HepG2 (cell line): ENCODE data around the gene GOT2.

ENCODE experiments used
- ARNT ChIP-seq: fragments of 450-650 bp; IDR thresholded peaks from 2 replicates; pipeline ENCODE4 v1.6.1; 2017
- CHD4 ChIP-seq: fragments of 200-600 bp; sonication (generic); IDR thresholded peaks from 2 replicates; pipeline ENCODE4 v1.7.0; 2017; ENCODE audit warnings: mild to moderate bottlenecking, low read length, borderline replicate concordance
- DPF2 ChIP-seq: sonication (generic); formaldehyde crosslinking; IDR thresholded peaks from 2 replicates; pipeline ENCODE4 v1.4.0; 2020; ENCODE audit warnings: mild to moderate bottlenecking, low read depth, missing genetic modification reagents, borderline replicate concordance
- EP300 ChIP-seq, 3 experiments: sonication (generic) in 1 of 3; formaldehyde crosslinking in 1 of 3; IDR thresholded peaks; 2 replicates each; pipeline versions ENCODE4 v1.5.1 to v1.6.1; 2011 to 2020; ENCODE audit warnings: low read depth in 2 of 3, low read length in 2 of 3, borderline replicate concordance in 1 of 3, improper control_type of control experiment in 1 of 3, mild to moderate bottlenecking in 1 of 3, missing genetic modification reagents in 1 of 3, moderate library complexity in 1 of 3
- POLR2A ChIP-seq, 2 experiments: IDR thresholded peaks; 2 replicates each; pipeline ENCODE4 v1.6.1; 2011; ENCODE audit warnings: low read depth in 2 of 2, low read length in 2 of 2, mild to moderate bottlenecking in 1 of 2, moderate library complexity in 1 of 2; ENCODE audit not compliant: insufficient read depth in 1 of 2
- SALL1 ChIP-seq: sonication (generic); formaldehyde crosslinking; IDR thresholded peaks from 2 replicates; pipeline ENCODE4 v1.8.0; 2022; ENCODE audit warnings: mild to moderate bottlenecking, missing genetic modification reagents
- SIN3A ChIP-seq: IDR thresholded peaks from 2 replicates; pipeline ENCODE4 v1.6.1; 2011; ENCODE audit warnings: low read depth, mild to moderate bottlenecking, control low read depth, low read length, borderline replicate concordance
- SRSF1 ChIP-seq: fragments of 200-400 bp; formaldehyde crosslinking; optimal IDR thresholded peaks from 2 replicates; pipeline ENCODE3; 2017; ENCODE audit warnings: mild to moderate bottlenecking, low read depth, low read length, moderate library complexity
- ZBED4 ChIP-seq: sonication (generic); formaldehyde crosslinking; IDR thresholded peaks from 2 replicates; pipeline ENCODE4 v1.4.0; 2020; ENCODE audit warnings: missing genetic modification reagents, borderline replicate concordance
- ZNF281 ChIP-seq: sonication (generic); formaldehyde crosslinking; IDR thresholded peaks from 2 replicates; pipeline ENCODE4 v1.4.0; 2020; ENCODE audit warnings: missing genetic modification reagents, borderline replicate concordance
- ZNF776 ChIP-seq: sonication (generic); formaldehyde crosslinking; IDR thresholded peaks from 2 replicates; pipeline ENCODE4 v1.4.0; 2020; ENCODE audit warnings: mild to moderate bottlenecking, missing genetic modification reagents
- ZSCAN29 ChIP-seq: sonication (generic); formaldehyde crosslinking; conservative IDR thresholded peaks from 2 replicates; pipeline ENCODE4 v1.4.0; 2020; ENCODE audit warnings: mild to moderate bottlenecking, missing genetic modification reagents
- TF ChIP-seq, protein P1 (sequence below): sonication (generic); formaldehyde crosslinking; IDR thresholded peaks from 2 replicates; pipeline ENCODE4 v1.4.0; 2020; ENCODE audit warnings: missing genetic modification reagents
- TF ChIP-seq, protein P2 (sequence below): sonication (generic); formaldehyde crosslinking; IDR thresholded peaks from 2 replicates; pipeline ENCODE4 v1.4.0; 2020; ENCODE audit warnings: missing genetic modification reagents, mild to moderate bottlenecking, borderline replicate concordance

DNA sequence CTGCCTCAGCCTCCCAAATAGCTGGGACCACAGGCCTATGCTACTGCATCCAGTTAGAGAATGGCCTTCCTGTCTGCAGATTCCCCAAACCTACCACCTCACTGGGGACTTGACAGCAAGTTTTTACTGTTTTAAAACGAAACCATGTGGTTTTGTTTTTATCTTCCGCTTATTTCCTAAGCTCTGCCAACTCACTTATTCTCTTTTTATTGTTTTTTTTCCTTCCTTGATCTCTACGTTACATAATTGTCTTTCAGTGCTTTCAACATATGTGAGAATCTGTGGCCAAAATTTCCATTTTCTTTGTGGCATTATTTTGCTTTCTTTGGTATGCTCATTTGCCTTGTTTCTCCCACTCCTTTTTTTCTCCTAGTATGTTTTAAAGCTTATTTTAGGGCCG lies 35.0 kb downstream of the GOT2 start:
- no peak for TF ChIP-seq DPF2 (CRISPR knock-in tag)
- no peak for TF ChIP-seq SALL1 (CRISPR knock-in tag)
- TF ChIP-seq ZSCAN29 (CRISPR knock-in tag) = no peak
- TF ChIP-seq EP300 (IDR thresholded peaks at IDR 0.05; ENCODE audit: low read depth in 2 of 2, low read length in 2 of 2) = no peak
- TF ChIP-seq EP300 (CRISPR knock-in tag; IDR thresholded peaks at IDR 0.05; ENCODE audit: borderline replicate concordance) = no peak
- no peak for TF ChIP-seq SIN3A
- TF ChIP-seq, protein P1, sequence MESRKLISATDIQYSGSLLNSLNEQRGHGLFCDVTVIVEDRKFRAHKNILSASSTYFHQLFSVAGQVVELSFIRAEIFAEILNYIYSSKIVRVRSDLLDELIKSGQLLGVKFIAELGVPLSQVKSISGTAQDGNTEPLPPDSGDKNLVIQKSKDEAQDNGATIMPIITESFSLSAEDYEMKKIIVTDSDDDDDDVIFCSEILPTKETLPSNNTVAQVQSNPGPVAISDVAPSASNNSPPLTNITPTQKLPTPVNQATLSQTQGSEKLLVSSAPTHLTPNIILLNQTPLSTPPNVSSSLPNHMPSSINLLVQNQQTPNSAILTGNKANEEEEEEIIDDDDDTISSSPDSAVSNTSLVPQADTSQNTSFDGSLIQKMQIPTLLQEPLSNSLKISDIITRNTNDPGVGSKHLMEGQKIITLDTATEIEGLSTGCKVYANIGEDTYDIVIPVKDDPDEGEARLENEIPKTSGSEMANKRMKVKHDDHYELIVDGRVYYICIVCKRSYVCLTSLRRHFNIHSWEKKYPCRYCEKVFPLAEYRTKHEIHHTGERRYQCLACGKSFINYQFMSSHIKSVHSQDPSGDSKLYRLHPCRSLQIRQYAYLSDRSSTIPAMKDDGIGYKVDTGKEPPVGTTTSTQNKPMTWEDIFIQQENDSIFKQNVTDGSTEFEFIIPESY = no peak
- no peak for TF ChIP-seq ZBED4
- no peak for TF ChIP-seq SRSF1
- TF ChIP-seq ARNT = no peak
- TF ChIP-seq POLR2A (IDR thresholded peaks at IDR 0.05; ENCODE audit: insufficient read depth in 1 of 2, low read depth in 2 of 2, low read length in 2 of 2) = no peak
- no peak for TF ChIP-seq ZNF281 (CRISPR knock-in tag)
- no peak for TF ChIP-seq ZNF776 (CRISPR knock-in tag)
- TF ChIP-seq, protein P2, sequence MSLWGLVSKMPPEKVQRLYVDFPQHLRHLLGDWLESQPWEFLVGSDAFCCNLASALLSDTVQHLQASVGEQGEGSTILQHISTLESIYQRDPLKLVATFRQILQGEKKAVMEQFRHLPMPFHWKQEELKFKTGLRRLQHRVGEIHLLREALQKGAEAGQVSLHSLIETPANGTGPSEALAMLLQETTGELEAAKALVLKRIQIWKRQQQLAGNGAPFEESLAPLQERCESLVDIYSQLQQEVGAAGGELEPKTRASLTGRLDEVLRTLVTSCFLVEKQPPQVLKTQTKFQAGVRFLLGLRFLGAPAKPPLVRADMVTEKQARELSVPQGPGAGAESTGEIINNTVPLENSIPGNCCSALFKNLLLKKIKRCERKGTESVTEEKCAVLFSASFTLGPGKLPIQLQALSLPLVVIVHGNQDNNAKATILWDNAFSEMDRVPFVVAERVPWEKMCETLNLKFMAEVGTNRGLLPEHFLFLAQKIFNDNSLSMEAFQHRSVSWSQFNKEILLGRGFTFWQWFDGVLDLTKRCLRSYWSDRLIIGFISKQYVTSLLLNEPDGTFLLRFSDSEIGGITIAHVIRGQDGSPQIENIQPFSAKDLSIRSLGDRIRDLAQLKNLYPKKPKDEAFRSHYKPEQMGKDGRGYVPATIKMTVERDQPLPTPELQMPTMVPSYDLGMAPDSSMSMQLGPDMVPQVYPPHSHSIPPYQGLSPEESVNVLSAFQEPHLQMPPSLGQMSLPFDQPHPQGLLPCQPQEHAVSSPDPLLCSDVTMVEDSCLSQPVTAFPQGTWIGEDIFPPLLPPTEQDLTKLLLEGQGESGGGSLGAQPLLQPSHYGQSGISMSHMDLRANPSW (CRISPR knock-in tag) = no peak
- TF ChIP-seq CHD4 = no peak
